DMS 273 treated with DMSO at 0.1 percent for 48 hours (cell line): ENCODE measurements around the gene TLE1.

Experiments used
- DNase-seq: peaks from one replicate; lab custom pipeline; 2025; lab: John Stamatoyannopoulos, UW

Gene TLE1

GRCh38 chr9:81686614-81687520, 2.5 kb downstream of the TLE1 start:
- DNase-seq = peak; percentile 48

GRCh38 chr9:81685763-81686613, 3.4 kb downstream of the TLE1 start:
- no peak for DNase-seq

- no peak for DNase-seq
Observed at GRCh38 chr9:81684635-81685034, 4.7 kb downstream of the TLE1 start.

GRCh38 chr9:81683704-81684103, 5.6 kb downstream of the TLE1 start:
- DNase-seq = no peak

GRCh38 chr9:81683238-81683637, 6.1 kb downstream of the TLE1 start:
- no peak for DNase-seq

GRCh38 chr9:81682797-81683196, 6.5 kb downstream of the TLE1 start:
- no peak for DNase-seq

- DNase-seq = no peak
Observed at GRCh38 chr9:81682177-81682576, 7.2 kb downstream of the TLE1 start.

- DNase-seq = no peak
Observed at GRCh38 chr9:81680506-81680905, 8.8 kb downstream of the TLE1 start.

GRCh38 chr9:81680006-81680405, 9.3 kb downstream of the TLE1 start:
- no peak for DNase-seq

- no peak for DNase-seq
Observed at GRCh38 chr9:81678088-81678487, 11.3 kb downstream of the TLE1 start.

- no peak for DNase-seq
Observed at GRCh38 chr9:81676395-81676794, 13.0 kb downstream of the TLE1 start.

GRCh38 chr9:81673310-81673709, 16.0 kb downstream of the TLE1 start:
- no peak for DNase-seq

GRCh38 chr9:81671880-81672280, 17.5 kb downstream of the TLE1 start:
- peak; percentile 16 for DNase-seq

- DNase-seq = no peak
Observed at GRCh38 chr9:81669866-81670265, 19.5 kb downstream of the TLE1 start.

GRCh38 chr9:81669041-81669651, 20.2 kb downstream of the TLE1 start:
- DNase-seq = peak; percentile 84

GRCh38 chr9:81666123-81666522, 23.2 kb downstream of the TLE1 start:
- no peak for DNase-seq

- no peak for DNase-seq
Observed at GRCh38 chr9:81665322-81665871, 23.9 kb downstream of the TLE1 start.

GRCh38 chr9:81664638-81665222, 24.6 kb downstream of the TLE1 start:
- DNase-seq = no peak

GRCh38 chr9:81661339-81661738, 28.0 kb downstream of the TLE1 start:
- DNase-seq = no peak

- no peak for DNase-seq
Observed at GRCh38 chr9:81656871-81657337, 32.4 kb downstream of the TLE1 start.

- no peak for DNase-seq
Observed at GRCh38 chr9:81656004-81656403, 33.3 kb downstream of the TLE1 start.

- DNase-seq = no peak
Observed at GRCh38 chr9:81653240-81653639, 36.1 kb downstream of the TLE1 start.
